HG02884 (cell line): ENCODE measurements around the gene ZSCAN22.
"Not testable (repeated sequence)": the region's sequence is repeated elsewhere in the genome, so short reads cannot be mapped to it uniquely, and the experiment has no call there.

Experiments used
- ATAC-seq: cut with Tn5 transposase; IDR thresholded peaks from one replicate; pipeline ENCODE4 v1.9.1; 2021; ENCODE audit warnings: mild to moderate bottlenecking, moderate library complexity; ENCODE audit not compliant: unreplicated experiment

The ZSCAN22 gene

GRCh38 chr19:58317476-58318072 is 9.2 kb upstream of the ZSCAN22 start:
- no peak for ATAC-seq

- no peak for ATAC-seq
Measured at GRCh38 chr19:58318297-58318696, 8.5 kb upstream of the ZSCAN22 start.

GRCh38 chr19:58319241-58319640 is 7.6 kb upstream of the ZSCAN22 start:
- no peak for ATAC-seq

GRCh38 chr19:58325311-58326022 is 1.3 kb upstream of the ZSCAN22 start:
- ATAC-seq = no peak

- peak; percentile 21 for ATAC-seq
Measured at GRCh38 chr19:58326501-58326913, 287 bp upstream of the ZSCAN22 start.

- no peak for ATAC-seq
Measured at GRCh38 chr19:58328999-58329398, 2.2 kb downstream of the ZSCAN22 start.

- ATAC-seq = no peak
Measured at GRCh38 chr19:58330458-58330857, 3.7 kb downstream of the ZSCAN22 start.

- ATAC-seq = no peak
Measured at GRCh38 chr19:58332697-58333096, 5.9 kb downstream of the ZSCAN22 start.

GRCh38 chr19:58334691-58335249 is 8.0 kb downstream of the ZSCAN22 start:
- no peak for ATAC-seq

GRCh38 chr19:58335630-58336029 is 8.8 kb downstream of the ZSCAN22 start:
- no peak for ATAC-seq

- no peak for ATAC-seq
Measured at GRCh38 chr19:58336216-58336615, 9.4 kb downstream of the ZSCAN22 start.

GRCh38 chr19:58336820-58337219 is 10.0 kb downstream of the ZSCAN22 start:
- ATAC-seq = no peak

- ATAC-seq = no peak
Measured at GRCh38 chr19:58338336-58338735, 11.5 kb downstream of the ZSCAN22 start.

- ATAC-seq = no peak
Measured at GRCh38 chr19:58338825-58339558, 12.2 kb downstream of the ZSCAN22 start.

- ATAC-seq = no peak
Measured at GRCh38 chr19:58345558-58345957, 18.8 kb downstream of the ZSCAN22 start.

GRCh38 chr19:58346961-58347929 is 20.5 kb downstream of the ZSCAN22 start:
- ATAC-seq = peak; percentile 64

GRCh38 chr19:58348080-58348479 is 21.3 kb downstream of the ZSCAN22 start:
- ATAC-seq = not testable (repeated sequence)

GRCh38 chr19:58349590-58349989 is 22.8 kb downstream of the ZSCAN22 start:
- no peak for ATAC-seq

GRCh38 chr19:58350001-58350861 is 23.4 kb downstream of the ZSCAN22 start:
- ATAC-seq = no peak
